ENCODE data around the gene EIF5AL1.

- no peak for TF ChIP-seq CTCF (conservative IDR thresholded peaks at IDR 0.05; ENCODE audit: low read depth in 2 of 2)
- no peak for TF ChIP-seq POLR2AphosphoS5 (IDR thresholded peaks at IDR 0.05; ENCODE audit: low read depth)
- no peak for TF ChIP-seq EZH2 (IDR thresholded peaks at IDR 0.05; ENCODE audit: low read depth, unreplicated experiment)
- TF ChIP-seq STAT1 (IDR thresholded peaks at IDR 0.05; ENCODE audit: unreplicated experiment) = no peak
- no peak for TF ChIP-seq ZNF331 (CRISPR knock-in tag; IDR thresholded peaks at IDR 0.05; ENCODE audit: low read depth)
- TF ChIP-seq CREB1 (CRISPR knock-in tag; IDR thresholded peaks at IDR 0.05; ENCODE audit: low read depth) = no peak
- no peak for TF ChIP-seq ZNF114 (CRISPR knock-in tag; IDR thresholded peaks at IDR 0.05)
- no peak for TF ChIP-seq EZH2phosphoT487 (IDR thresholded peaks at IDR 0.05; ENCODE audit: unreplicated experiment)
- TF ChIP-seq REST (IDR thresholded peaks at IDR 0.05; ENCODE audit: unreplicated experiment) = no peak
- TF ChIP-seq NANOG (IDR thresholded peaks at IDR 0.05; ENCODE audit: borderline replicate concordance) = no peak
These were observed 48.9 kb downstream of the EIF5AL1 start for GRCh38 chr10:79561257-79561656.
